HCT116 (cell line): Measurements from ENCODE around the gene PFN3. TPM values are rescaled to one million over a fixed set of nuclear protein-coding genes. Genes with fewer than 3 reads are reported as not detected.

Experiments
- ATAC-seq: fragments of 200-7000 bp; cut with Tn5 transposase; 2 replicates; pipeline ENCODE4 v1.9.1; 2020; ENCODE audit warnings: mild to moderate bottlenecking, moderate library complexity
- BruUV-seq: library from RNA; stranded (reverse); fragments of 400-500 nt; replicated peaks from 2 replicates; lab custom pipeline; 2021; lab: Mats Ljungman, UMichigan
- CTCF ChIA-PET: fragments of 300-600 bp; sonication (Branson Sonifier 250); formaldehyde crosslinking; loops from one replicate; lab custom pipeline; 2021; ENCODE audit warnings: antibody characterized with exemption; lab: Charles Lee
- POLR2A ChIA-PET: fragments of 300-600, 350-600 bp; sonication (Branson Sonifier 250); formaldehyde crosslinking; loops from one replicate; lab custom pipeline; 2021; ENCODE audit warnings: antibody characterized with exemption; lab: Charles Lee
- RAD21 ChIA-PET, 2 experiments: fragments of 300-600 bp; sonication (Branson Sonifier 250); formaldehyde crosslinking; loops; one replicate each; lab custom pipeline; 2023; ENCODE audit warnings: low total read pairs in 2 of 2; ENCODE audit not compliant: uncharacterized antibody in 2 of 2, unreplicated experiment in 2 of 2, low non-redundant PET in 1 of 2; lab: Charles Lee
- DNase-seq: peaks from one replicate; pipeline ENCODE4 v3.0.0-alpha.2; 2010; ENCODE audit warnings: low read depth, low spot score
- H2AFZ ChIP-seq: fragments of 200-600 bp; shearing (Covaris generic), sonication (generic); 2 replicates; pipeline ENCODE4 v1.6.1; 2017; ENCODE audit warnings: low read depth, mixed run types, mixed read lengths, antibody characterized with exemption, low read length; ENCODE audit not compliant: poor library complexity, severe bottlenecking
- H3K27ac ChIP-seq: 2 replicates; pipeline ENCODE4 v1.5.1; 2012; ENCODE audit warnings: low read depth, low read length
- H3K27me3 ChIP-seq: fragments of 200-600 bp; sonication (generic); 2 replicates; pipeline ENCODE4 v1.6.1; 2016; ENCODE audit warnings: mixed run types, low read length, mixed read lengths; ENCODE audit not compliant: insufficient read depth
- H3K36me3 ChIP-seq, 2 experiments: fragments of 200-500 bp in 1 of 2; fragments of 200-600 bp in 1 of 2; sonication (Bioruptor generic) in 1 of 2; sonication (generic) in 1 of 2; 2 replicates each; pipeline versions ENCODE4 v1.5.1 to v1.6.1; 2014 to 2016; ENCODE audit warnings: low read length in 2 of 2, inconsistent platforms in 1 of 2, mixed read lengths in 1 of 2, mixed run types in 1 of 2; ENCODE audit not compliant: insufficient read depth in 2 of 2, control insufficient read depth in 1 of 2
- H3K4me1 ChIP-seq, 2 experiments: fragments of 200-600 bp in 1 of 2; sonication (generic) in 1 of 2; 2 replicates each; pipeline versions ENCODE4 v1.5.1 to v1.6.1; 2012 to 2017; ENCODE audit warnings: low read length in 2 of 2, inconsistent platforms in 1 of 2, mild to moderate bottlenecking in 1 of 2, mixed read lengths in 1 of 2, mixed run types in 1 of 2, moderate library complexity in 1 of 2; ENCODE audit not compliant: insufficient read depth in 2 of 2, control insufficient read depth in 1 of 2
- H3K4me2 ChIP-seq: fragments of 200-600 bp; sonication (generic); 2 replicates; pipeline ENCODE4 v1.6.1; 2017; ENCODE audit warnings: mixed run types, low read length, mixed read lengths
- H3K4me3 ChIP-seq, 2 experiments: fragments of 200-600 bp in 1 of 2; sonication (generic) in 1 of 2; replicated peaks in 1 of 2; 2 replicates each; pipeline ENCODE4 v1.5.1; 2011 to 2016; ENCODE audit warnings: low read length in 2 of 2, control low read depth in 1 of 2, low read depth in 1 of 2, mild to moderate bottlenecking in 1 of 2, mixed read lengths in 1 of 2, mixed run types in 1 of 2
- H3K79me2 ChIP-seq: fragments of 200-600 bp; sonication (generic); 2 replicates; pipeline ENCODE4 v1.6.1; 2017; ENCODE audit warnings: mild to moderate bottlenecking, mixed run types, low read length, moderate library complexity, mixed read lengths; ENCODE audit not compliant: insufficient read depth
- H3K9ac ChIP-seq: fragments of 200-600 bp; sonication (generic); 2 replicates; pipeline ENCODE4 v1.6.1; 2016; ENCODE audit warnings: low read length, mixed read lengths
- H3K9me2 ChIP-seq: fragments of 200-600 bp; sonication (generic), shearing (Covaris generic); 2 replicates; pipeline ENCODE4 v1.6.1; 2017; ENCODE audit warnings: mixed run types, mild to moderate bottlenecking, moderate library complexity; ENCODE audit not compliant: insufficient read depth
- H3K9me3 ChIP-seq, 2 experiments: fragments of 200-500 bp in 1 of 2; fragments of 200-600 bp in 1 of 2; sonication (Bioruptor generic) in 1 of 2; sonication (generic) in 1 of 2; 2 replicates each; pipeline ENCODE4 v1.6.1; 2014 to 2017; ENCODE audit warnings: low read length in 2 of 2, mixed read lengths in 2 of 2, inconsistent platforms in 1 of 2, low read depth in 1 of 2, mild to moderate bottlenecking in 1 of 2, mixed run types in 1 of 2, moderate library complexity in 1 of 2; ENCODE audit not compliant: control insufficient read depth in 1 of 2, insufficient read depth in 1 of 2
- H4K20me1 ChIP-seq: fragments of 200-600 bp; sonication (generic), shearing (Covaris generic); 2 replicates; pipeline ENCODE4 v1.6.1; 2017; ENCODE audit warnings: mixed run types, mild to moderate bottlenecking, moderate library complexity; ENCODE audit not compliant: insufficient read depth
- CBX3 ChIP-seq: IDR thresholded peaks from 2 replicates; pipeline ENCODE4 v1.6.1; 2012; ENCODE audit warnings: low read depth
- CEBPB ChIP-seq: IDR thresholded peaks from 2 replicates; pipeline ENCODE4 v1.6.1; 2012; ENCODE audit warnings: low read depth
- EZH2phosphoT487 ChIP-seq: fragments of 200-600 bp; IDR thresholded peaks from 2 replicates; pipeline ENCODE4 v1.6.1; 2018; ENCODE audit warnings: antibody characterized with exemption, borderline replicate concordance
- JUND ChIP-seq: IDR thresholded peaks from 2 replicates; pipeline ENCODE4 v1.6.1; 2012
- MAX ChIP-seq: IDR thresholded peaks from 2 replicates; pipeline ENCODE4 v1.6.1; 2012
- POLR2A ChIP-seq: IDR thresholded peaks from 2 replicates; pipeline ENCODE4 v1.7.0; 2011; ENCODE audit warnings: borderline replicate concordance; ENCODE audit not compliant: insufficient read depth, insufficient read length; ENCODE audit errors: extremely low read depth
- POLR2AphosphoS5 ChIP-seq: IDR thresholded peaks from 2 replicates; pipeline ENCODE4 v1.6.1; 2011; ENCODE audit warnings: mild to moderate bottlenecking, low read depth, low read length, moderate library complexity
- RAD21 ChIP-seq: IDR thresholded peaks from 2 replicates; pipeline ENCODE4 v1.6.1; 2012; ENCODE audit warnings: low read depth, mild to moderate bottlenecking
- SIN3A ChIP-seq: IDR thresholded peaks from 2 replicates; pipeline ENCODE4 v1.6.1; 2012; ENCODE audit warnings: low read depth
- SP1 ChIP-seq: IDR thresholded peaks from 2 replicates; pipeline ENCODE4 v1.6.1; 2012; ENCODE audit warnings: low read depth
- SRF ChIP-seq: IDR thresholded peaks from 2 replicates; pipeline ENCODE4 v1.6.1; 2012; ENCODE audit warnings: low read depth
- YY1 ChIP-seq: IDR thresholded peaks from 2 replicates; pipeline ENCODE4 v1.6.1; 2011; ENCODE audit warnings: low read length, low read depth, moderate library complexity, mild to moderate bottlenecking; ENCODE audit not compliant: insufficient replicate concordance; ENCODE audit errors: extremely low read depth
- ZFX ChIP-seq: fragments of 450-650 bp; IDR thresholded peaks from 2 replicates; pipeline ENCODE4 v1.6.1; 2017
- ZNF274 ChIP-seq: fragments of 200-500 bp; sonication (Bioruptor generic); IDR thresholded peaks from 2 replicates; pipeline ENCODE4 v1.6.1; 2014; ENCODE audit warnings: mild to moderate bottlenecking, low read depth, low read length, inconsistent platforms
- intact Hi-C: fragments of 100-400 bp; cut with micrococcal nuclease; formaldehyde crosslinking; loops from 2 replicates; pipeline ENCODE4 v1.10.0; 2022
- total RNA-seq: library from RNA; stranded (reverse); gene quantifications from one replicate; pipeline ENCODE4 v1.2.1, GENCODE V29; 2021; ENCODE audit not compliant: unreplicated experiment
- TF ChIP-seq, protein P1 (sequence below), 3 experiments: fragments of 200-600 bp in 1 of 3; sonication (generic) in 1 of 3; IDR thresholded peaks in 2 of 3; conservative IDR thresholded peaks in 1 of 3; 2 replicates each; pipeline ENCODE4 v1.5.1; 2012 to 2017; ENCODE audit warnings: low read depth in 2 of 3, low read length in 2 of 3, antibody characterized with exemption in 1 of 3, borderline replicate concordance in 1 of 3, control low read depth in 1 of 3, mild to moderate bottlenecking in 1 of 3, mixed read lengths in 1 of 3, mixed run types in 1 of 3, moderate library complexity in 1 of 3; ENCODE audit not compliant: insufficient read depth in 1 of 3
- TF ChIP-seq, protein P2 (sequence below): IDR thresholded peaks from 2 replicates; pipeline ENCODE4 v1.6.1; 2012; ENCODE audit warnings: low read depth

PFN3 gene
- total RNA-seq, 1 experiment from 2014 or later: not detected

DNA sequence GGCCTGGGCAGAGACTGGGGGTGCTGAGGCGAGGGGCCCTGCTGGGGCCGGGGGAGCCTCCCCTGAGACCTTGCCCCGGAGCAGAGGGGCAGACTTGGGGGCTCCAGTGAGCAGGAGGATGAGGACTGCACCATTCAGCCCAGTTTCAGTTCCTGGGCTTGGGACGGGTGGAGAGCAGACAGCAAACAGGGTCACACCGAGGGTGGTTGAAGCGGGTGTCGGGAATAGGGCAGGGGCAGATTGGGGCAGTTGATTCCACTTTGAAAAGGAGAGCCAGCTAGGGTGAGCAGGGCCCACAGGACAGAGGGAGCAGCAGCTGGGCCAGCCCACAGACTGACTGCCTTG is 30.5 kb upstream of the PFN3 start:
- Histone ChIP-seq H2AFZ (no peak overlapping the region), H3K36me3 (peaks cover 18 to 41% of the 10 kb centered on the region in 2 experiments; a peak in 3 of 4 replicates), H3K4me2 (no peak overlapping the region), H3K4me3 (no peak overlapping the region), H3K4me1 (peaks cover 7 to 18% of the 10 kb centered on the region in 2 experiments; a peak in 3 of 4 replicates), H4K20me1 (no peaks in the 10 kb centered on the region), H3K9me2 (no peaks in the 10 kb centered on the region), H3K27ac (no peak overlapping the region), H3K27me3 (no peaks in the 10 kb centered on the region), H3K9me3 (no peaks in the 10 kb centered on the region), H3K79me2 (peaks cover 39% of the 10 kb centered on the region), H3K9ac (no peak overlapping the region)
- CTCF ChIA-PET: no interaction called here
- DNase-seq (no peak), ATAC-seq (no peak)
- no TSS peak for BruUV-seq
- intact Hi-C loops: no loop called here
- POLR2A ChIA-PET: no interaction called here
- TF ChIP-seq CBX3 (no peak), ZFX (no peak), POLR2AphosphoS5 (no peak), SP1 (no peak), CEBPB (no peak), EZH2phosphoT487 (no peak), RAD21 (no peak), SRF (no peak), YY1 (no peak), MAX (no peak), JUND (no peak), ZNF274 (no peak), POLR2A (no peak), SIN3A (no peak)
- TF ChIP-seq, protein P1, sequence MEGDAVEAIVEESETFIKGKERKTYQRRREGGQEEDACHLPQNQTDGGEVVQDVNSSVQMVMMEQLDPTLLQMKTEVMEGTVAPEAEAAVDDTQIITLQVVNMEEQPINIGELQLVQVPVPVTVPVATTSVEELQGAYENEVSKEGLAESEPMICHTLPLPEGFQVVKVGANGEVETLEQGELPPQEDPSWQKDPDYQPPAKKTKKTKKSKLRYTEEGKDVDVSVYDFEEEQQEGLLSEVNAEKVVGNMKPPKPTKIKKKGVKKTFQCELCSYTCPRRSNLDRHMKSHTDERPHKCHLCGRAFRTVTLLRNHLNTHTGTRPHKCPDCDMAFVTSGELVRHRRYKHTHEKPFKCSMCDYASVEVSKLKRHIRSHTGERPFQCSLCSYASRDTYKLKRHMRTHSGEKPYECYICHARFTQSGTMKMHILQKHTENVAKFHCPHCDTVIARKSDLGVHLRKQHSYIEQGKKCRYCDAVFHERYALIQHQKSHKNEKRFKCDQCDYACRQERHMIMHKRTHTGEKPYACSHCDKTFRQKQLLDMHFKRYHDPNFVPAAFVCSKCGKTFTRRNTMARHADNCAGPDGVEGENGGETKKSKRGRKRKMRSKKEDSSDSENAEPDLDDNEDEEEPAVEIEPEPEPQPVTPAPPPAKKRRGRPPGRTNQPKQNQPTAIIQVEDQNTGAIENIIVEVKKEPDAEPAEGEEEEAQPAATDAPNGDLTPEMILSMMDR (IDR thresholded peaks at IDR 0.05 in 2 of 3, conservative IDR thresholded peaks at IDR 0.05 in 1 of 3; ENCODE audit: borderline replicate concordance in 1 of 3, insufficient read depth in 1 of 3, low read depth in 2 of 3, low read length in 2 of 3): no peak
- TF ChIP-seq, protein P2, sequence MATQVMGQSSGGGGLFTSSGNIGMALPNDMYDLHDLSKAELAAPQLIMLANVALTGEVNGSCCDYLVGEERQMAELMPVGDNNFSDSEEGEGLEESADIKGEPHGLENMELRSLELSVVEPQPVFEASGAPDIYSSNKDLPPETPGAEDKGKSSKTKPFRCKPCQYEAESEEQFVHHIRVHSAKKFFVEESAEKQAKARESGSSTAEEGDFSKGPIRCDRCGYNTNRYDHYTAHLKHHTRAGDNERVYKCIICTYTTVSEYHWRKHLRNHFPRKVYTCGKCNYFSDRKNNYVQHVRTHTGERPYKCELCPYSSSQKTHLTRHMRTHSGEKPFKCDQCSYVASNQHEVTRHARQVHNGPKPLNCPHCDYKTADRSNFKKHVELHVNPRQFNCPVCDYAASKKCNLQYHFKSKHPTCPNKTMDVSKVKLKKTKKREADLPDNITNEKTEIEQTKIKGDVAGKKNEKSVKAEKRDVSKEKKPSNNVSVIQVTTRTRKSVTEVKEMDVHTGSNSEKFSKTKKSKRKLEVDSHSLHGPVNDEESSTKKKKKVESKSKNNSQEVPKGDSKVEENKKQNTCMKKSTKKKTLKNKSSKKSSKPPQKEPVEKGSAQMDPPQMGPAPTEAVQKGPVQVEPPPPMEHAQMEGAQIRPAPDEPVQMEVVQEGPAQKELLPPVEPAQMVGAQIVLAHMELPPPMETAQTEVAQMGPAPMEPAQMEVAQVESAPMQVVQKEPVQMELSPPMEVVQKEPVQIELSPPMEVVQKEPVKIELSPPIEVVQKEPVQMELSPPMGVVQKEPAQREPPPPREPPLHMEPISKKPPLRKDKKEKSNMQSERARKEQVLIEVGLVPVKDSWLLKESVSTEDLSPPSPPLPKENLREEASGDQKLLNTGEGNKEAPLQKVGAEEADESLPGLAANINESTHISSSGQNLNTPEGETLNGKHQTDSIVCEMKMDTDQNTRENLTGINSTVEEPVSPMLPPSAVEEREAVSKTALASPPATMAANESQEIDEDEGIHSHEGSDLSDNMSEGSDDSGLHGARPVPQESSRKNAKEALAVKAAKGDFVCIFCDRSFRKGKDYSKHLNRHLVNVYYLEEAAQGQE: no peak
- RAD21 ChIA-PET: no interaction called here
